HG03469 (cell line): ENCODE measurements around the gene UBASH3B.

ENCODE experiments used
- ATAC-seq: cut with Tn5 transposase; IDR thresholded peaks from one replicate; pipeline ENCODE4 v1.9.1; 2021; ENCODE audit warnings: mild to moderate bottlenecking, moderate library complexity, moderate number of reproducible peaks; ENCODE audit not compliant: unreplicated experiment

UBASH3B gene

DNA sequence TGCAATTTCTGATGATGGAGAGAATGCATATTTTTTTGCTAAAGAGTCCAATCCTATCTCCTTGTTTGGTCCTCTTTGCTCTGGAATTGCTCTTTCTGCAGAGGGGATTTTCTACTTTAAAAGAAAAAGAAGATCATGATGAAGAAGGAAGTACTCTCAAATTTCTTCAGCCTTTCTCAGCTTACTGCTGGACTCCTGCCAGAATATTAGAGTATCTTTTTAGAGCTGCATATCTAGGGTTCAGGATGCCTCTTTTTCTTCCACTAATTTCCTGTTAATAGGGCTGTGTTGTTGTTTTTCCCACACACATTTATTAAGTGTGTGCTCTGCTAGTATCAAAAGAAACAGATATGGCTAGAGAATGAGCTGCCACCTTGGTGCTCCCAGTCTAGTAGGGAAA lies 18.2 kb downstream of the UBASH3B start:
- ATAC-seq = no peak

DNA sequence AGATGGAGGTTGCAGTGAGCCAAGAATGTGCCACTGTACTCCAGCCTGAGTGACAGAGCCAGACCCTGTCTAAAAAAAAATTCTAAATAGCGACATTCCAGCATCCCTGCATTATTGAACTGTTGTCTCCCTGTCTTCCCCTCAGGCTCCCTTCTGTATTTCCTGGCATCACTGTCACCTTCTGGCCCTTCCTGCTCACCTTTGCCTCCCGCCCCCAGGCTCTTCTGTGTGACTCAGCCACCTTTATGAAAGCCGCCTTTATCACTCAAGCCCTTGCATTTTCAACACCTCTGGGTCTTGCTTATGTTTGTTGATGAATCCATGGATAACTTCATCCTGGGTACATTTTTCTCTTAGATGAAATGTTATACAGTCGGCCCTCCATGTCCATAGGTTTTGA lies 21.1 kb downstream of the UBASH3B start:
- ATAC-seq = no peak

DNA sequence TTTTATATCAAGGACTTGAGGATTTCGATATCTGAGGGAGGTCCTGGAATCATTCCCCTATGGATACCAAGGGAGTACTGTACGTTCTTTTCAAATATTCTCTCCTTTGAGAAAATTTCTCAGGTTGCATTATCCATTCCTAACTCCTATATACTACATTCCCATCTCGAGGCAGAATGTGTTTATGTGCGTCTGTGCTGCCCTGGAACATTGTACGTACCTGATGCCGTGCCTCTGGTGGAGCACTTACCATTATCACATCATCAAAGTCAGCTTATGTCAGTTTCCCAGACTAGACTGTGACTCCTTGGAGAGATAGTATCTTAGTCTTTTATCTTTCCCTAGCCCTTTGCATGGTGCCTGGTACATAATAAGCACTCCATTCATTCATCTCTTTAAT lies 21.7 kb downstream of the UBASH3B start:
- no peak for ATAC-seq

DNA sequence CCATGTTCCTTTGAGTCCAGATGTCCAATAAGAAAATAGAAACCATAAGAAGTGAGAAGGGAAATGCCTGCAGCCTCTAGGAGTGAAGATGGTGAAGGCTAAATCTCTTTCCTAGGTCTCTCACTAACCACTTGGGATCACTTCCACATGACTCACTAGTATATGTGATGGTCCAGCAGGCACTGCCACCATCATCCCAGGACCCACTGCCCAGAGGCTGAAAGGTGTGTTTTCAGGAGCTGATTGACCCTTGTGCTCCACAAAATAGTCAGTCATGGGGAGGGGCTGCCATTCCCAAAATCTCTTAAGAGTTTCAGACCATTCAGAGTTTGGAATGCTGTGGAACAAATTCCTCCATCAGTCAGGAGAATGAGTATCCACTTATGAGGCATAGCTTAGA lies 22.9 kb downstream of the UBASH3B start:
- no peak for ATAC-seq

DNA sequence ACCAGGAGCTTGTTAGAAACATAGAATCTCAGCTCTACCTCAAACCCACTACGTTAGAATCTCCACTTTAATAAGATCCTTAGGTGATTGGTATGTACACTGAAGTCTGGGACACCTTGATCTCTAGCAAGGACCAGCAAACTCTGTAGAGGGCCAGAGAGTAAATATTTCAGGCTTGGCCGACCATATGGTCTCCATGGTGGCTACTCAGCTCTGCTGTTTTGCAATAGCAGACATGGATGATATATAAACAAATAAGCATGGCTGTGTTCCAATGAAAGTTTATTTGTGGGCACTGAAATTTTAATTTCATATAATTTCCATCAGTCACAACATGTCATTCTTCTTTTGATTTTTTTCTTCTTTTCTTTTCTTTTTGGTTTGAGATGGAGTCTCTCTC lies 23.9 kb downstream of the UBASH3B start:
- no peak for ATAC-seq

DNA sequence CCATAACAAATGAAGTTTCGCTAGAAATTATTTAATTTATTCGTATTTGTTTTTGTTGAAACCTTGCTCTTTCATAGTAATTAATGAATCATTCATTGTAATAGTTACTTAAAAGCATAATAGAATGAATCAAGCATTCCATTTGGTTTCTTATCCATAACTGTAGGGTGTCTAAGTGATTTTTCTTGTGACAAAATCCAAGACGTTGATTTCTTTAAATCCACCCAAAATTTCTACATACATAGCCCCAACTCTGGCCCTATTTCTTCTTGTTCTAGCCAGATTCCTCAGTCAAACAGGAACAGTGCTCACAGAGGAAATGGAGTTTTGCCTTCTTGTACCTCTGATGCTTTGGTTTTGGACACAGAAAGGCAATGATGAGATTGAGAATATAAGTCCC lies 25.5 kb downstream of the UBASH3B start:
- ATAC-seq = no peak

DNA sequence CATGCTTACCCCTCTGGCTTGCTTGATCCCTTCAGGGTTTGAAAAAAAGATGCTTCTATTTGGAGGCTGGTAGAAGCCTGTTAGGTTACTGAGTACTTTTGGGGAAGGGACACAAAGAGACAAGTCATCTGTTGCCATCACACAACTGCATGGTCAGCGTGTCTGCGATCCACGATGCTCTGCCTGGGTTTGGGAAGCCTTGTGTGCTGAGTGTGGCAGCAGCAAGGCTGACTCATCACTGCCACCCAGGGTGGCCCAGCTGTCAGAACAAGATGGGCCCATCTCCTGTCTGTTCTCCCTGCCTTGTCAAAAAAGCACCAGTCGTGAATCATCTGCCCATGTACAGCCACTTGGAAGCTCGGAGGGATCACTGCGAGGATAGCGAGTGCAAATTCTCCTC lies 26.2 kb downstream of the UBASH3B start:
- no peak for ATAC-seq

DNA sequence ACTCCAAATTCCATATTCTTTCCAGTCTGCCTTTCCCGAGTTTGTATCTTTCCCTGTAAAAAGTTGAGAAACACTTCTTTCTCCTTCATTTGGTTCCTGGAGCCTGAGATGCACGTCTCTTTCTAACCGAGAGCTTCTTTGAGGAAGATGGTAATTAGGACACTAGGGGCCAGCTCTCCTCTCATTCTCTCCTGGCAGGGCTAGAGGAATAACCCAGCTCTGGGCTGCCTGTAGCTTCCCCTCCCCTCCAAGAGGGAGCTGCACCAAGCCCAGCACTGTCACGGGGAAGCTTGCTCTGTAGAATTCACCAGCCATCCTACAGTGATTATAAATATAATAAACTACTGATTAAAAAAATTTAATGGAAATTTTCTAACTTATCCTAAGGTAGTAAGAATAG lies 26.9 kb downstream of the UBASH3B start:
- no peak for ATAC-seq

DNA sequence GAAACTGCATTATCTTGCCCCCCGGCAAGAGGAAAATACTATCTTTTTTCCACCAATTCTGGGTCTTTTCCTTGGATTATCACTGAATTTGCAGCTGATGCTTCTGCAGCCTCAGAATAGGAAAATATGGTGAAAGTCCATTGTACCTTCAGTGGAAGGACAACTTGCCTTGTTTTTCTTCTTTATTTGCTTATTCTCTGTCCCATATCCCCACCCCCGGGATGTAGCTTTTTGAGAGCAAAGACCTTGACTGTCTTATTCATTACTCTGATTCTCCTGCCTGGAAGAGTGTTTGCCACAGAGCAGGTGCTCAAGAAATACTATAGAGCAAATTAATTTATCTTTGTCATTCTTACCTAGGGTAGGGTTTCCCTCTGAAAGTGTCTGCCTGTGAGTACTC lies 29.5 kb downstream of the UBASH3B start:
- ATAC-seq = no peak

DNA sequence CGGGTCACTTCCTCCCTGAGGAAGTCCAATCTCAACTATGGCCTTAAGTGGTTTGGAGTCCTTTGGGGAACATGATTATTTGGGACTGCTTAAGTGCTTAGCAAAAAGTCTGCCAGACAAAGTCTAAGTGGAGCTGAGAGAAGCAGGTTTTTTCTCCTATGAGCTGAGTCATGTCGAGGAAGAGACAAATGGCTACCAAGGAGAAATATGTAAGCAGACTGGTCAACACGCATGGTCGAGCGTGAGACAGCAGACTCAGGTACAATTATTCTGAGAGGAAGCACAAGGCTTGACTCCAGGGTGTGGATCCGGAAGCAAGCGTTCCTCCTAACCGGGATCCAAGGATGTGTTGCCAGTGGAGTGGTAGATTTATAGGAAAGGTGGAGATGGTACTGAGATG lies 30.6 kb downstream of the UBASH3B start:
- no peak for ATAC-seq

DNA sequence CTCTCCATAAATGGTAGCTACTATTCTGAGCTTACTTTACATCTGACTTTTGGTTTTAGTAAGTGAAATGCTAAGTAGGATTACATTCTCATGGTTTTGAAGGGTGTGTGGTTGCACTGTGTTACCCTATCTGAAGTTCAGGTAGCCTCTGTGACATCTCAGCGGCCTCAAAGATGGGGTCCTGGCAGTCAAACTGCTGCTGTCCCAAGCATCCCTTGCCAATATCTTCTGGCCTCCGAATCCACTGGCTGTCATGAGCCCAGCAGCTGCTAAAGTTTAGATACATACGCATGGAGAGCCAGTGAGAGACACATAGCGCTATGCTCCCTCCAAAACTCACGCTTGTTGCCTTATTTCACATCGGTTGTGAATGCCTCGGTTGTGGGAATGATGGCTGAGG lies 34.9 kb downstream of the UBASH3B start:
- peak; percentile 50 for ATAC-seq

DNA sequence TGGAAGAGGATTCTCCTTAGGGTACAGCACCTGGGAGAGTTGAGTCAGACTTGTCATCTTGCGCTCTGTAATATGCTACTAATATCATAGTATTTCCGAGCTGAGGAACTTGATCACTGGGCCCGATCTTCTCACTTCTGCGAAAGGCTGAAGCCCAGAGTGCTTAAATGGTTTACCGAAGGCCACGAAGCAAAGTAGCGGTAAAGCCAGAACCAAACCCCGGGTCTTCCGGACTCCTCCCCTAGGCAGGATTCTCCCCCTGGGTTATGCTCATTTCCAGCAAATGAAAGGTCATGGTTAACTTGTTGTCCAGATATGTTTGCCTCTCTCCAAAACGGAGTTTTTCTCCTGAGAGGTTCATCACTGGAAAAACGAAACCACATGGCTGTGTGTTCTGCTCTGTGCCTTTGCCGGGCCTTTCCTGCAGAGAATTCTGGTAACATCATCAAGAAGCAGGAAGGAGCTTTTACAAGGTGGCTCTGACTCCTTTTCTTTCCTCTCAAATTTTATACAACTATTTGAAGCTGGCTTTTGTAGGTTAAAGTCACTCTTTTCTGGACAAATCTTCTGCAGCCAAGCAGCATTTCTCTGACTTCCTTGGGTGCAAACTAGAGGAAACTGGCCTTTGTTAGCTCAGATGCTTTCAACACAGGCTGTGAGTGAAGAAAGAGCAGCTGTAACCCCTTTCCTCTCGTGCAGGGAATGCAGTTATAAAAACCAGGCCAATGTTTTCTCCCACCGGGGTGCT lies 35.5 kb downstream of the UBASH3B start:
- no peak for ATAC-seq

DNA sequence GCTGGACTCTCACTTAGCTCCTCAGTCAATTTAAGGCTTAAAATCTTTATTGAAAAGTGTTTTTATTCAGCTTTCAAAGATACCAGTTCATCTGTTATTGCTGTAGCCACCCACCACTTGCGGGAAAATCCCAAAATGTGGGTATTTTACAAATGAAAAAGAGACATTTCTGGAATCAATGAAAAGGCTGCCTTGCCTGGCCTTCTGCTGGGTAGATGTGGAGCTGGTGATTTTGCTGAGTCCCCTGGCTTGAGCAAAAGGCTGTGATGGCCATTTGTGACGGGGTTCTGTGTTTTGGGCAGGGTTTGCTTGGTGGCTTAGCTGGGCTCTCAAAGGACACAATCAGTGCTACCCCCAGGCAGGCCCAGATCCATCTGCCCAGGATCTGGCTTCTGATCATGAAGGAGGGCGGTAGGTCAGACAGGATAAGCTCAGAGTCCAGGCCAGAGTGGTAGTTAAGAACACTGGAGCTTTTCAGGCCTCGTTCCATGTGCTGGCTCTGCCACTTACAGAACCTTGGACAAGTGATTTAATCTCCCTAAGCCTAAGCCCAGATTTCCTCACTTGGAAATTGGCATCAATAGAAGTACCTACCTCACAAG lies 36.1 kb downstream of the UBASH3B start:
- no peak for ATAC-seq

DNA sequence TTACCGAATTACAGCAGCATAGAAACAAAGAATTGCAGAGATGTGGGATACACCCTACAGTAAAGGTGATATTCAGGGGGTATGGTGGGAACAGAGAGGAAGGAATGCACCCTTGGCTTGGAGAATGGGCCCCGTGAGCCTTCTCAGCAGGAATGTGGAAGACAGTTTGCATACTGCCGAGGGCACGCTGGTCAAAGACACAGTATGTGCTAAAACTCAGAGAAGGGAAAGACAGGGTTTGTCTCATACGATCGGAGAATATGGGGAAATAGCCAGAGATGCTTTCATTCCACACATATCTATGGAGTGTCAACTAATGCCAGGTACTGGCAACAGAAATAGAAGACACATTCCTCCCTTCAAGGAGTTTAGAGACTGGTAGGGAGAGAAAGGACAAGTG lies 36.9 kb downstream of the UBASH3B start:
- no peak for ATAC-seq

DNA sequence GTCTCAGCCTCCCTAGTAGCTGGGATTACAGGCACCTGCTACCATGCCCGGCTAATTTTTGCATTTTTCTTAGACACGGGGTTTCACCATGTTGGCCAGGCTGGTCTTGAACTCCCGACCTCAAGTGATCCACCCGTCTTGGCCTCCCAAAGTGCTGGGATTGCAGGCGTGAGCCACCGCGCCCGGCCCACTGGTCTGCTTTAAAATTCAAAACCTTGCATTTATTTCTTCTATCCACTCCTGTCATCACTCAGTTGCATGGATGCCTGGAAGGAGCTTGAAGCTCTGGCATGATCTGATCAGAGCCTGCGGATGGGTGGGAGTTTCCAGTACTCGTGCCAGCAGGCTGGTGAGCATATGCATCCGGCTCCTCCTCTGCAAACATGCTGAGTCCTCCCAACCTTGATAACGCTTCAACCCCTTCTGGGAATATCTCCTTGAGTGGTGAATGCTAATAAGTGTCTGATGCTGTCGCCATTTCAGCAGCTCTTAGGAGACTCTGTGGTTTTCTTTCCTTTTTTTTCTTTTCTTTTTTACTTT lies 39.6 kb downstream of the UBASH3B start:
- ATAC-seq = no peak

DNA sequence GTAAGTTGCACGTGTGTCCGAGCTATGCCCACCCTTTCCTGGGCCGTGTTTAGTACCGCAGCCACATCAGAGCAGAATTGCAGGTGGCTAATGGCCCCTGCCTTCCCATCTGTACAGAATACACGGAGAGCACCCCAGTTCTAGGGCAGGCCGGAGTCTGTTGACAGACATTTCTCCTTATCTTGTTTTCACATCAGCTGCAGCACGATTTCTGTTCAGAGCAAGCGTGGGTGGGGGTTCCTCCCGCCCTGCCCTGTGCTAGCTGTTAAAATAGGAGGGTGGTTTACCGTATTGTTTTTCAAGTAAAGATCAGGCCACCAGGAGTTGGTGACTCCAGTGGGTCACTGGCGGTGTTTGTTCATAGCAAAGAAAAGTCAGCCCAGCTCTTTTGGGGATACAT lies 41.1 kb downstream of the UBASH3B start:
- peak; percentile 35 for ATAC-seq

DNA sequence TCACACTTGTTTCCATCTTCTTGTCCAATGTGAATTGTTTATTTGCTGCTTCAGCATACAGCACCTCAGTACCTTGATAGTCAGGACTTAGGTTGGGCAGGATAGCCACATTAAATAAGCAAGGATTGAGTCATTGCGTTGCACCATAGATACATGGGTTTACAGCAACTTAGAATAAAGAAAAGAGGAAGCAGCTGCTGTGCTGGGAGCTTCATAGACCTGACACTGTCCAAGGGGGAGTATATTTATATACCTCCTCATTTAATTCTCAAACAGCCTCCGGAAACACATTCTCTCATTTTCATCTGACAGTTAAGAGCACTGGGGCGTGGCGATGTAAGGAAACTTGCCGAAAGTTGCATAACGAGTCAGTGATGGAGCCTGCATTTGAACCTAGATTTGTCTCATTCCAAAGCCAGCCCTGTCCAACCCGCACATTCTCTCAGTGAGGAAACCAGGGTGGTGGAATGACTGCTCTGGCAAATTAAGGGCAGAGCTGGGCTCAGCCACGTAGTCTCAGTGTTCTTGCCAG lies 42.2 kb downstream of the UBASH3B start:
- peak; percentile 88 for ATAC-seq

DNA sequence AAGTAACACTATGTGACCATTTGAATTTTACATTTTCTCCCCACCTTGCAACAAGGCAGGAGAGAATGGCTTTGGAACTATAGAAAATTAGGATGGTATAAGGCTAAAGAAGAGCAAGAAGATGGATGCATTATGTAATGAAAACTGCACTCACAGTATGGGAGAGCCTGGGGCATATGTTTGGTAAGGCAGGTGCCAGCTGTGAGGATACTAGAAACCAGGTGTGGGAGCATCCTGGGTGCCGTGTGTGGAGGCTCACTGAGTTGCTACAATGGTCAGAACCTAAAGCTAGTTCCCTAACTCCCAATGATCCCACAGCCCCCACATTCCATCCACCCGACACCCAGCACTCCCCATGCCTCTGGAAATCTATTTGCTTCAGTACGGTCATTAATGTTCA lies 42.9 kb downstream of the UBASH3B start:
- no peak for ATAC-seq

DNA sequence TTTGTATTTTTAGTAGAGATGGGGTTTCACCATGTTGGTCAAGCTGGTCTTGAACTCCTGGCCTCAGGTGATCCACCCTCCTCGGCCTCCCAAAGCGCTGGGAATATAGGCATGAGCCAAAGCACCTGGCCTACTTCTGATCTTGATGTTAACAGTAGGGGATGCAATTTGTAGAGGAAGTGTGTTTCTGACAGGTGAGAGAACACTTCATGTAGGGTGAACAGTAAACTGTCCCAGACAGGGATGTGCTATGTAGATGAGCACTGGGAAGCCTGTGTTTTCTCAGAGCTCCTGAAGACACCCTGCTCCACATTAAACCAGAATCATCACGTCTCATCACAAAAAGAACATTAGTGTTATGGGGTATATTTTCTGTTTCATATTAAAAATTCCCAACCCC lies 45.1 kb downstream of the UBASH3B start:
- no peak for ATAC-seq

DNA sequence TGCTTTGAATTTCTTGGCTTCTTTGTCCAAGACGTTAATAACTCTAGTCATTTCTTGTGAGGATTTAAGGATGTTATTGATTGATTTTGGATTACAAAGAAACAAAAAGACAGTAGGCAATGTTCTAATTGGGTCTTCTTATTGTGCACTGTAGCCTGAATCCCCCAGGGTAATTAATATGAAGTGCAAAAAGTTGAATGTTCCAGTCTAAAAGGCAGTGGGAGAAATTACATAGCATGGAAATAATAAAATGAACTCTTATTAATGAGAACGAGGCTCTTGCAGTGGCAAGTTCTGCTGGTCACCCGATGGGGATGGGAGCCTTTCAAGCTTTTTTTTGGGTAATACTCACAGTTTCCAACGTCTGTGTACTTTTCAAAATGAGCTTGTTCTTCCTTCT lies 45.6 kb downstream of the UBASH3B start:
- ATAC-seq = no peak

DNA sequence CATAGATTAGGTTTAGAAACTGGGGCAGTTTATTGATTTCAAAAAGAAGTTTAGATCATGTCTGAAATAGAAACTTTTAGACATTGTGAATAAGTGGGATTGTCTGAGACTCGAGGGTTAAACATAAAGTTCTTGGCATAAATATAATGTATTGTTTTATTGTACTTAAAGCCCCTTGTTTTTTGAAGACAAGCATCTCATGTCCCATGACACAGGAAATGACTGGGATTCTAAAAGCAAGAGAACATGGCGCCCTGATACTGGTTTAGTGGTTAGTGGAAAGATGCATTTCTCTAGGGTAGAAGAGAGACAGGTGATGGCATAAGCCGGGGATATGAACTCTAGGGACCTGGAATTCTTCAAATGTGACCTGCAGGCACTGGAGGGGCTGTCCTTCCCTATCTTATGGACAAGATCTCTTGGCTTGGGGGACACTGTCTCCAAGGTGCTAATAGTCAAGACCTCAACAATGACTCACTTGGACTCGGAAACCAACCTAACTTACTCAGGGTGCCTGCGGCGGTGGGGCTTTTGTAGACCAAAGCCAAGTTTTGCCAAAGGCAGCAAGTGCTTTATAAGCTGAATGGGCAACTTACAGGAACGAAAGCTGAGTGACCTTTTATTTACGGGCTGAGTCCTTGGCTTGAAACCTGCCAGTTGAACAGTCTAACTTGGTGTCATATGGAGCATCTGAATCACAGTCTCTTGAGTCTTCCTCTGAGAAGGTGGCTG lies 48.2 kb downstream of the UBASH3B start:
- no peak for ATAC-seq

DNA sequence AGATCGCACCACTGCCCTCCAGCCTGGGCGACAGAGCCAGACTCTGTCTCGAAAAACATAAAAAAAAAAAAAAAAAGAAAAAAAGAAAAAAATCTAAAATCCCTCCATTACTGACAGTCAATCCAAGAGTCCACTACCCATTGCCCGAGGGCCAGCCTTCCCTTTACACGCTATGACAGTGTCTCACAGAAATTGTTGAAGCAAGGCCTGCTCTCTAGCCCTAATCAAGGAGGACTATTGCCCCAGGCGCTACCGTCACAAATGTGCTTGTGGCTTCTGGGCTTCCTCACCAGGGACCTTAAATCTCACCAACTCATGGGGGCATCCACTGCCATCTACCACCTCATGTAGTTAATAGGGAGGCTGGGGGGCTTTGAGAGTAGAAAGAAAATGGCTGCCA lies 49.9 kb downstream of the UBASH3B start:
- no peak for ATAC-seq
